Suprapubic skin (tissue), 3 donors: ENCODE data around the gene NIPSNAP2.

Source experiments
- POLR2AphosphoS5 ChIP-seq, 3 donors: sonication (generic); formaldehyde crosslinking; IDR thresholded peaks; one replicate each; pipeline ENCODE4 v1.6.1; 2017; ENCODE audit warnings: antibody characterized with exemption in 3 of 3
- TF ChIP-seq, protein P1 (sequence below), 2 donors: fragments of 200-600 bp in 1 of 2; fragments of 450-650 bp in 1 of 2; sonication (generic) in 1 of 2; IDR thresholded peaks; one replicate each; pipeline ENCODE4 v1.5.1; 2016 to 2019; ENCODE audit warnings: antibody characterized with exemption in 2 of 2, mild to moderate bottlenecking in 1 of 2, moderate library complexity in 1 of 2

DNA sequence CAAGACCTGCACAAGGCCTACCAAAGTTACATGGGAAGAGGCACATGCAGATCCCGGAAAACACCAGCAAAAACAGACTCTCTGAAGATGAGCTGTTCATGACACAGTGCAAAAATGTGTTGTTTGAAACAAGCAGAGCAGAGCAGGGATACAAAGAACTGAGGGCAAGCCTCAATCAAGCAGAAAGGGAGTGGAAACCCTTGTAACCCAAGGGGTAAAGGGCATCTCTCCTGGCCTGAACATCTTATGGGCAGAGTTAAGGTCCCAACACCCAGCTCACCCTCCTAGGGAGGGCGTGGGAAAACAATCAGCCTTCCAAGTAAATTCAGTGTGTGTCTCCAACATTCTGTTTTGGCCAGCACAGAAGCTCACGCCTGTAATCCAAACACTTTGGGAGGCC, 76.3 kb downstream of the NIPSNAP2 start:
- TF ChIP-seq POLR2AphosphoS5 (IDR thresholded peaks at IDR 0.05), result no peak
- TF ChIP-seq, protein P1, sequence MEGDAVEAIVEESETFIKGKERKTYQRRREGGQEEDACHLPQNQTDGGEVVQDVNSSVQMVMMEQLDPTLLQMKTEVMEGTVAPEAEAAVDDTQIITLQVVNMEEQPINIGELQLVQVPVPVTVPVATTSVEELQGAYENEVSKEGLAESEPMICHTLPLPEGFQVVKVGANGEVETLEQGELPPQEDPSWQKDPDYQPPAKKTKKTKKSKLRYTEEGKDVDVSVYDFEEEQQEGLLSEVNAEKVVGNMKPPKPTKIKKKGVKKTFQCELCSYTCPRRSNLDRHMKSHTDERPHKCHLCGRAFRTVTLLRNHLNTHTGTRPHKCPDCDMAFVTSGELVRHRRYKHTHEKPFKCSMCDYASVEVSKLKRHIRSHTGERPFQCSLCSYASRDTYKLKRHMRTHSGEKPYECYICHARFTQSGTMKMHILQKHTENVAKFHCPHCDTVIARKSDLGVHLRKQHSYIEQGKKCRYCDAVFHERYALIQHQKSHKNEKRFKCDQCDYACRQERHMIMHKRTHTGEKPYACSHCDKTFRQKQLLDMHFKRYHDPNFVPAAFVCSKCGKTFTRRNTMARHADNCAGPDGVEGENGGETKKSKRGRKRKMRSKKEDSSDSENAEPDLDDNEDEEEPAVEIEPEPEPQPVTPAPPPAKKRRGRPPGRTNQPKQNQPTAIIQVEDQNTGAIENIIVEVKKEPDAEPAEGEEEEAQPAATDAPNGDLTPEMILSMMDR (IDR thresholded peaks at IDR 0.05), result no peak
